ENCODE results near the gene SLC10A1. TPM values are rescaled to one million over a fixed set of nuclear protein-coding genes. Genes with fewer than 3 reads are reported as not detected.

Gene SLC10A1
- total RNA-seq, 2 donors from 2014 or later: not detected

- no peak for TF ChIP-seq CTCF (conservative IDR thresholded peaks at IDR 0.05)
- Histone ChIP-seq H3K4me1 (ENCODE audit: control insufficient read depth, insufficient read depth, low read length) (peaks cover 6% of the 10 kb centered on the region), H3K4me3 (ENCODE audit: low read length) (no peak overlapping the region), H3K9me3 (ENCODE audit: control insufficient read depth, low read length) (no peaks in the 10 kb centered on the region), H3K27ac (ENCODE audit: low read depth, low read length) (no peak overlapping the region), H3K36me3 (ENCODE audit: control insufficient read depth, insufficient read depth, low read length) (peaks cover 96% of the 10 kb centered on the region), H3K27me3 (ENCODE audit: control insufficient read depth, insufficient read depth, low read length, poor library complexity, severe bottlenecking) (no peaks in the 10 kb centered on the region), H3K9ac (ENCODE audit: extremely low read depth, low read length, poor library complexity, severe bottlenecking) (no peak overlapping the region)
- peaks cover 28% of the 10 kb centered on the region for H3K4me1 Mint-ChIP-seq
- H3K27me3 Mint-ChIP-seq (ENCODE audit: insufficient read depth): no peaks in the 10 kb centered on the region
- peak overlapping the region; percentile 27 for H3K4me3 Mint-ChIP-seq
- H3K36me3 Mint-ChIP-seq (ENCODE audit: low read depth): peaks cover 86% of the 10 kb centered on the region
- 97% methylated on average over 6 to 11 of the region's 11 CpGs for WGBS, 2 experiments (ENCODE audit: insufficient coverage in 1 of 2, insufficient read length in 1 of 2)
- no peaks in the 10 kb centered on the region for H3K9me3 Mint-ChIP-seq
- peak; percentile 55 for DNase-seq
- H3K27ac Mint-ChIP-seq: peak overlapping the region; percentile 85
Measured at GRCh38 chr14:69772082-69773017, 24.7 kb downstream of the SLC10A1 start.

- H3K27ac ChIP-seq (ENCODE audit: low read depth, low read length): no peak overlapping the region
- no peaks in the 10 kb centered on the region for H3K27me3 ChIP-seq (ENCODE audit: control insufficient read depth, insufficient read depth, low read length, poor library complexity, severe bottlenecking)
- peaks cover 84% of the 10 kb centered on the region for H3K36me3 ChIP-seq (ENCODE audit: control insufficient read depth, insufficient read depth, low read length)
- 96 to 99% methylated on average over 16 of the region's 16 CpGs for WGBS, 2 experiments (ENCODE audit: insufficient coverage in 1 of 2, insufficient read length in 1 of 2)
- peaks cover under 1% of the 10 kb centered on the region for H3K9me3 ChIP-seq (ENCODE audit: control insufficient read depth, low read length)
- no peak overlapping the region for H3K9ac ChIP-seq (ENCODE audit: extremely low read depth, low read length, poor library complexity, severe bottlenecking)
- Mint-ChIP-seq H3K36me3 (ENCODE audit: low read depth) (peaks cover 82% of the 10 kb centered on the region), H3K9me3 (peaks cover 7% of the 10 kb centered on the region), H3K27me3 (ENCODE audit: insufficient read depth) (peaks cover 2% of the 10 kb centered on the region), H3K27ac (peak overlapping the region; percentile 83), H3K4me1 (peaks cover 28% of the 10 kb centered on the region), H3K4me3 (peak overlapping the region; percentile 100)
- no peak for TF ChIP-seq CTCF (conservative IDR thresholded peaks at IDR 0.05)
- peaks cover 6% of the 10 kb centered on the region for H3K4me1 ChIP-seq (ENCODE audit: control insufficient read depth, insufficient read depth, low read length)
- peak; percentile 44 for DNase-seq
- H3K4me3 ChIP-seq (ENCODE audit: low read length): no peak overlapping the region
Measured at GRCh38 chr14:69771136-69771535, 25.9 kb downstream of the SLC10A1 start.

DNA sequence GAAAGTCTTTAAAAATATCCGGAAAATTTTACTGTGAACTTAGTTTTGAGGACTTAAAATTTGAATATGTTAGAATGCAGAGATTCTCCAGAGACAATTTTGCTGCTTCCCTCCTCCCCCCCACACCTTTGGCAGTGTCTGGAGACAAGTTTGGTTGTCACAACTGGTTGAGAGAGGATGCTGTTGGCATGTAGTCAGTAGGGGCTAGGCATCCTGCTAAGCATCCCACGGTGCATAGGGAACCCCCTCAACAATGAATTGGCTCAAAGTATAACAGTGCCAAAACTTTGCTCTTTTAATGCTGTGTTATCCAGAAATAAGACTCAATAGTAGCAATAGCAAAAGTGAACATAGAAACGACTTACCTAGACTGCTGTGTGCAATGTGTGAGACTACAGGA lies 26.5 kb downstream of the SLC10A1 start:
- Histone ChIP-seq H3K27ac (ENCODE audit: low read depth, low read length) (no peak overlapping the region), H3K9me3 (ENCODE audit: control insufficient read depth, low read length) (peaks cover 6% of the 10 kb centered on the region), H3K4me1 (ENCODE audit: control insufficient read depth, insufficient read depth, low read length) (peaks cover 6% of the 10 kb centered on the region), H3K9ac (ENCODE audit: extremely low read depth, low read length, poor library complexity, severe bottlenecking) (no peak overlapping the region), H3K27me3 (ENCODE audit: control insufficient read depth, insufficient read depth, low read length, poor library complexity, severe bottlenecking) (no peaks in the 10 kb centered on the region), H3K4me3 (ENCODE audit: low read length) (peak overlapping the region; percentile 98), H3K36me3 (ENCODE audit: control insufficient read depth, insufficient read depth, low read length) (peaks cover 78% of the 10 kb centered on the region)
- WGBS, 2 experiments (ENCODE audit: insufficient coverage in 1 of 2, insufficient read length in 1 of 2): 94 to 95% methylated on average over 2 to 3 of the region's 3 CpGs
- H3K27ac Mint-ChIP-seq: peak overlapping the region; percentile 83
- H3K4me1 Mint-ChIP-seq: peaks cover 28% of the 10 kb centered on the region
- H3K9me3 Mint-ChIP-seq: peaks cover 12% of the 10 kb centered on the region
- TF ChIP-seq CTCF (conservative IDR thresholded peaks at IDR 0.05): no peak
- DNase-seq: peak; percentile 22
- peaks cover 2% of the 10 kb centered on the region for H3K27me3 Mint-ChIP-seq (ENCODE audit: insufficient read depth)
- peaks cover 76% of the 10 kb centered on the region for H3K36me3 Mint-ChIP-seq (ENCODE audit: low read depth)
- H3K4me3 Mint-ChIP-seq: peak overlapping the region; percentile 100
